T-helper 2 cell (primary cell): Measurements from ENCODE around the gene TRIM47.

Experiments
- DNase-seq, 5 experiments: peaks; one replicate each; pipeline versions ENCODE4 v3.0.0 to v3.0.0-alpha.2; 2012 to 2022
- total RNA-seq, 2 donors: gene quantifications; one replicate each; lab custom pipeline; 2026; lab: John Stamatoyannopoulos, UW

The TRIM47 gene, protein sequence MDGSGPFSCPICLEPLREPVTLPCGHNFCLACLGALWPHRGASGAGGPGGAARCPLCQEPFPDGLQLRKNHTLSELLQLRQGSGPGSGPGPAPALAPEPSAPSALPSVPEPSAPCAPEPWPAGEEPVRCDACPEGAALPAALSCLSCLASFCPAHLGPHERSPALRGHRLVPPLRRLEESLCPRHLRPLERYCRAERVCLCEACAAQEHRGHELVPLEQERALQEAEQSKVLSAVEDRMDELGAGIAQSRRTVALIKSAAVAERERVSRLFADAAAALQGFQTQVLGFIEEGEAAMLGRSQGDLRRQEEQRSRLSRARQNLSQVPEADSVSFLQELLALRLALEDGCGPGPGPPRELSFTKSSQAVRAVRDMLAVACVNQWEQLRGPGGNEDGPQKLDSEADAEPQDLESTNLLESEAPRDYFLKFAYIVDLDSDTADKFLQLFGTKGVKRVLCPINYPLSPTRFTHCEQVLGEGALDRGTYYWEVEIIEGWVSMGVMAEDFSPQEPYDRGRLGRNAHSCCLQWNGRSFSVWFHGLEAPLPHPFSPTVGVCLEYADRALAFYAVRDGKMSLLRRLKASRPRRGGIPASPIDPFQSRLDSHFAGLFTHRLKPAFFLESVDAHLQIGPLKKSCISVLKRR
- total RNA-seq = 4.1 to 7.5 reads per million in 2 donors

DNA sequence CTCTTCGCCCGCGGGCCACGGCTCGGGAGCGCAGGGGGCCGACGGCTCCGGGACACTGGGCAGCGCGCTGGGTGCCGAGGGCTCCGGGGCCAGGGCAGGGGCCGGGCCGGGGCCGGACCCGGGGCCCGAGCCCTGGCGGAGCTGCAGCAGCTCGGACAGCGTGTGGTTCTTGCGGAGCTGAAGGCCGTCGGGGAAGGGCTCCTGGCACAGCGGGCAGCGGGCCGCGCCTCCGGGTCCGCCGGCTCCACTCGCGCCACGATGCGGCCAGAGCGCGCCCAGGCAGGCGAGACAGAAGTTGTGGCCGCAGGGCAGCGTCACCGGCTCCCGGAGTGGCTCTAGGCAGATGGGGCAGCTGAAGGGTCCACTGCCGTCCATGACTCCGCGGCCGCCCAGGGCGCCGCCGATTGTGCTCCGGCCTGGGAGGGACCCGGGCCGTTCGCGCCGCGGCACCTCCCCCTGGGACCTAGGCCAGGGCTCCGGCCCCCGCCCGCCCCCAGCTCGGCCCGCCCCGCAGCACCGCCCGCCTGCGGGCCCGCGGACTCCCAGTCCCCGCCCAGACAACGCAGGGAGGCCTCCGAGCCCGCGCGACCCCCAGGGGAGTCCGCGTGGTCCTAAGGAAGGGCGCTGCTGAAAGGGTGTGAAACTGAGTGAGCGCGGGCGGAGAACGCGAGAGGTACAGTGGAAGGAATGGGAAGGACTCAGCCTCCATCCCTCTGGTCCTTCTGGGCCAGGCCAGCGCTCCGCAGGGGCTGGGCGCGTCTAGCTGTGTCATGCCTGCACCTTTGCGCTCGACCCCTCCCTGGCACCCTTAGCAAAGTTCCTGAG lies at the start of gene TRIM47:
TRIM47 (minus strand) TSS at position 408 of the 825 bp plus-strand sequence; CDS start at position 375, 33 bp downstream.
- no peak for DNase-seq

- DNase-seq = peak in 1 of 5 experiments; percentile 17
These were observed 49.0 kb upstream of the TRIM47 start for GRCh38 chr17:75927286-75927922.

GRCh38 chr17:75926456-75926855 lies 48.1 kb upstream of the TRIM47 start:
- no peak for DNase-seq

DNA sequence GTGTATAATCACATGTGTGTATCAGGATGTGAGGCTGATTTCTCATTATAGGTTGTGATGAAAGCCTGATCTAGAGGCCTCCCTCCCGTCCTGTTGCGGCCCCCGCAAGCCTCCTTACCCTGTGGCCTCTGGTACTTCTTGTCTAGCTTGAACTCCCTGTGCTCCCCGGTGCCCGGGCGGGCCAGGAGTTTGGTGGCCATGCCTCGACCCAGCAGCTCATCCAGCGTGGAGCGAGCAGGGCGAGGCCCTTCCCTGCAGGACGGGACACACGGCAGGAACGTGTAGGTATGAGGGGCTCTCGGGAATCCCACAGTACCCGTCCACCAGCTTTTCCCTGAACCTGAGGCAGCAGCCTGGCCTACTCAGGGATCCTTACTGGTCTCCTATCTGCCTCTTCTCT lies 47.5 kb upstream of the TRIM47 start:
- no peak for DNase-seq

- DNase-seq = no peak
These were observed 46.7 kb upstream of the TRIM47 start for GRCh38 chr17:75925103-75925502.

GRCh38 chr17:75922963-75923874 lies 44.8 kb upstream of the TRIM47 start:
- no peak for DNase-seq

DNA sequence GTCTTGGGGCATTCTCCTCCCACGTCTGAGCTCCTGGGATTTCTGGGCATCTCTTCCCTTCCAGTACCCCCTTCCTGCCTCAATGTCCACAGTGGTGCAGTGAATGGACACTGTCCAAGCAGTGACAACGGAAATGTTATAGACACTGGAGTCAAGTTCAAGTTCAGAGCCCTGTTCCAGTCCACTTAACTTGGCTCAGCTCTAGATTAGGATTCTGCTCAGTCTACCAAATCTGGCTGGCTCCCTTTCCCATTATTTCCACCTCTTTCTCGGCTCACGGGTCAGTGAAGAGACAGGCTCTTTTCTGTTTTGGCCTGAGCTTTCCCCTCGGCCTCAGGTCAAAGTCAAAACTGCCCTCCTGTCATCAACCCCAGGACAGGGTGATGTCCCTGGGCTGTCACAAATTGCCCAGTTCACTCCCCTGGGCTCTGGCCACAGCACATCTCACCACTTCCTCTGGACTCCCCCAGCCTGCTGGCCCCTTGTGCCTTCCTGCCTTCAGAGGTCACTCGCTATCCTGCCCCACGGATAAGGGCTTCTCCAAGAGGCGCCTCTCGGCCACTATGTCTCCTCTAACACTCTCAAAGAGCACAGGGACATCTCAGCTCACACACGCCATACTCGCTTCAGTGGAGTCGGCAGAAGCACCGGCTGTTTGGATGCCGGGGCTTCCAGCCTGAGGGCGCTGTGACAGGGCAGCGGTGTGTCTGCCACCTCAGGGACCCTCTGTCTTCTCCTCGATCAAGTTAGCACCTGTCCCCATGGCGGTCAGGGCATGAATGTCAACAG lies 44.0 kb upstream of the TRIM47 start:
- no peak for DNase-seq

DNA sequence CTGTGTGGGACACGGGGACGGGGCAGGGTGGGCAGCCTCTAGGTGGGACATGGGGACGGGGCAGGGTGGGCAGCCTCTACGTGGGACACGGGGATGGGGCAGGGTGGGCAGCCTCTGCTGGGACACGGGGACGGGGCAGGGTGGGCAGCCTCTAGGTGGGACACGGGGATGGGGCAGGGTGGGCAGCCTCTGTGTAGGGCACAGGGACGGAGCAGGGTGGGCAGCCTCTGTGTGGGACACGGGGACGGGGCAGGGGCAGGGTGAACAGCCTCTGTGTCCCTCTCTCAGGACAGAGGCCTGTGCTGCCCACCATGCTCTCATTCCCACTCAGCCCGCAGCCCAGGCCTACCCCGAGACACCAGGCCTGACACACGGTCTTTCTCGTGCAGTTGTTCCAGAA lies 43.2 kb upstream of the TRIM47 start:
- DNase-seq = no peak

- no peak for DNase-seq
These were observed 41.7 kb upstream of the TRIM47 start for GRCh38 chr17:75920045-75920560.

DNA sequence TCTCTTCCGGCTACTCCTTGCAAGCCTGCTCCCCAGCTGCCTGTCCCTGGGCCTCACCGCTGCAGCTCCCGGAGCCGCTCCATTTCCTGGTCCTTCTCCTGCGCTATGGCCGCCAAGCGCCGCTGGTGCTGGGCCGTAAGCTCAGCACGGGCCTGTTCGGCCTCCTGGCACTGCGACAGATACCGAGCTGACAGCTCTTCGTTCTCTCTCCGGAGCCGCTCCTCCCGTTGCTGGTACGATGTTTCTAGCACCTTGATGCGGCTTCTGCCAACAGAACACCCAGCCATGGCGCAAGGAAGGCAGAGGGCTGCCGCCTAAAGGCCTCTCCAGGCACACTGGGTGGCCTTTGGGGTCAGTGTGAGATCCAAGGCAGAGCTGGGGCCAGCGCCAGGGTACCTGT lies 41.2 kb upstream of the TRIM47 start:
- no peak for DNase-seq

DNA sequence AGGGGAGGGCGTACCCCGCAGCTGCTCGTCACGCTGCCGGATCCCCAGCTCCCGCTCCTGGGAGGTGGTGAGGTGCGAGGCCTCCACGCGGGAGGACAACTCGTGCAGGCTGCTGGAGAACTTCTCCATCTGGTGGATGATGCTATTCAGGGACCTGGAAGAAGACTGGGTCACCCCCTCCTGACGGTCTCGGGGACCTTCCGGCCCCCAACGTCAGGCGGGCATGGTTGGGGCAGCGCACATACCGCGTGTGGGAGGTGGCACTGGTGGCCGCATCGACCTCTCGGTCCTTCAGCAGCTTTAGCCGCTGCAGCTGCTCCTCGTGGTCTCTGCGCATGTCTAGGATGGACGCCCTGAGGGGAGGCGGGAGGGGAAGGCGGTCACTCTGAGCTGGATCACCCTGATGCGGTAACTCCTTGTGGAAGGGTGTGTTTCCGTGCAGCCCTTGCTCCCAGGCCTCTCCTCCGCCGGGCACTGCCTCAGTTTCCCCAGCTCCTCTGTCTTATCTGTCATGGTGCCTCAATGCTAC lies 39.6 kb upstream of the TRIM47 start:
- no peak for DNase-seq

DNA sequence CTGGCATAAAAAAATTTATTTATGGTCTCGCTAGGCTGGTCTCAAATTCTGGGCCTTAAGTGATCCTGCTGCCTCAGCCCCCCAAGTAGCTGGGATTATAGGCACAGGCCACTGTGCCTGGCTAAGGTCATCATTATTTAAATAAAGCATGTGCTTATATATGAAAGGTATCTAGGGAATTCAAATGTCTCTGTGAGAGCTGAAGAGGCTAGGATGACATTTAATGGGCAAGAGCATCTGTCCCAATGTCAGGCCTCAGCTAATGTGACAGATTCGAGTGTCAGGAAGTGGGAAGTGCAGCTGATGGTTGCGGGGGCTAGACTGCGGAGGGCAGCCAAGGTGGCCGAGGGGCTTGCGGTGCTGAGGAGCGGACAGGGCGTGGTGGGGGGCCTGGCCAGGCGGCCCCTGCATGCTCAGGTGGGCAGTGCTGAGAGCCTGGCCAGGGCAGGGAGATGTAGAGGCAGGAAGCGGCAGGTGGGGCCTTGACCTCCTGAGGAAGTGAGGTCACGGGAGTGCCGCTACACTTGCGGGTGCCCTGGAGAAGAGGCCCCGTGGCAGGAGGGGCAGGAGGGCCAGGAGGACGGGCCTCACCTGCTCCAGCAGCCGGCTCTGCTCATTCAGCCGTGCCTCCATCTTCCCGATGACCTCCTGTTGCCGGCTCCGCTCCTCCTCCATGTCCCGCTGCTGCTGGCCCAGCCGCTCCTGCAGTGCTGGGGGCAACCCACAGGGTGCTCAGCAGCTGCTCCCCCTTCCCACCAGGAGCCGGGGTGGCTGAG lies 38.9 kb upstream of the TRIM47 start:
- DNase-seq = no peak

GRCh38 chr17:75915268-75915667 lies 36.9 kb upstream of the TRIM47 start:
- DNase-seq = no peak

DNA sequence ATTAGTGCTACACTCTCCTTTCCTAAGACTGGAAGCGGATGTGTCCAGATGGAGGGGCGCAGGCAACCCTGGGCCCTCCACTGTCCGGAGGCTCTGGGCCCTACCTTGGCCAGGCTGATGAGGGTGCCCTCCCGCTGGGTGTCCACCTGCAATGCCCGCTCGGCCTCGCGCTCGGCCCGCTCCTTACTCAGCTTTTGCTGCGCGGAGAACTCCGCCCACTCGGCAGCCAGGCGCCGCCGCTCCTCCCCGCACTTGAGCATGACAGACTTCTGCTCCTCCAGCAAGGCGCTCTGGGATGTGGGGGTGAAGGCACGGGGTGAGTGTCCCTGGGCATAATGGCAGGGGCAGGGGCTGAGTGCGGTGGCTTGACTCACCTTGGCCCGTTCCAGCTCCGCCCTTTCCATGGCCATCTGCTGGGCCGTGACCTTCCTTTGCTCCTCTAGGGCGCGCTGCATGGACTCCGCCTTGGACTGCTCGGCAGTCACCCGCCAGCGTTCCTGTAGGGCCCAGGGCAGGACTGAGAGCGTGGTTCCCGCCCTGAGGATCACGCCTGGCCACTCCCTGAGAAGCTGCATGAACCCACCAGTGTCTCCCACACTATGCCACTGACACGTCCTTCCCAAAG lies 36.4 kb upstream of the TRIM47 start:
- no peak for DNase-seq

DNA sequence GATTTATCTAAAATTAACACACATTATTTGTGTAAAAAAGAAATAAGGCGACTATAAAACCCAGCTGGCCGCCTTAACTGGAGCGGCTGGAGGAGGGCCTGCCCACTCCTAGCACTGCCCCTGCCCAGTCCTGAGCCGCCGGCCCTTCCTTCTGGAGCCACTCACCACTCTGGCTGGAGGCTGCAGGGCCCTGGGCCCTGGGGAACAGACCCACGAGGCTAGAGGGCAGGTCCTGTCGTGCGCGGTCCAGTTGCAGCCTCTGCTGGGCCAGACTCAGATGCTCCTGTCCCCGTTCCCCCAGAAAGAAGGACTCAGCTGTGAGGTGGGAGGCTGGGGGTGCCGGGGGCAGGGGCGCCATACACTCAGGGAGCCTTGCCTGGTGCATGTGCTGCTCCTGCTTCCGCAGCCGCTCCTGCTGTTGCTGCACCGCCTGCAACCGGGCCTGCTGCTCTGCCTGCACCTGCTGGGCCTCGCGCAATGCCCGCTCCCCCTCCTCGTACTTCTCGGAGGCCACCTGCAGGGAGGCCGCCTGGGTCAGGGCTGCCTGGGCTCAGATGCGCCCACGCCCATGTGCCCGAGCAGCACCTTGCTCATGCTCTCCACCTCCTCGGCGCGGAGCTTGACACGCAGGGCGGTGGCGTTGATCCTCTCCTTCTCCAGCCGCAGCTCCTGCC lies 35.3 kb upstream of the TRIM47 start:
- DNase-seq = no peak

GRCh38 chr17:75910699-75911098 lies 32.3 kb upstream of the TRIM47 start:
- no peak for DNase-seq

GRCh38 chr17:75909812-75910274 lies 31.5 kb upstream of the TRIM47 start:
- no peak for DNase-seq
